ENCODE results near the gene COL2A1.
A peak's percentile ranks its signal among the peaks of the same experiment; 100 is the strongest.

DNA sequence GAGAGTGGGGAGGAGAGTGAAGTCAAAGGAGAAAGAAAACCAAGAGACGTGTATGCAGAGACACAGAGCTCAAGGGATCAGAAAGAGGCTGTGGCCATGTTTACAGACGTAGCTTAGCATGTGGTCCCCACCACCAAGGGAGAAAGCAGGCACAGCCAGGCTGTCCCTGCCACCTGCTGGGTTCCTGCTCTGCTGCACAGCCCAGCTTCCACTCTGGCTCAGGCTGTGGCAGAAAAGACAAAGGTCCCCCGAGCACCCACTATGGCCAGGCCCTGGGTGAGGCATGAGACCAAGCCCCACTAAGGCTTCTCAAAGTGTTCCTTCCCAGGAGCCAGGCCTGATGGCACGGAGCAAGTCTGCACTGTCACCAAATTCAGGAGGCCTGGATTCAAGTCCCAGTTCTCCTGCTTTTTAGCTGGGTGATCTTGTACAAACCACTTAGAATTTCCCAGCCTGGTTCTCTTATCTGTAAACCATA is 25.9 kb upstream of the COL2A1 start:
- TF ChIP-seq, protein P1, sequence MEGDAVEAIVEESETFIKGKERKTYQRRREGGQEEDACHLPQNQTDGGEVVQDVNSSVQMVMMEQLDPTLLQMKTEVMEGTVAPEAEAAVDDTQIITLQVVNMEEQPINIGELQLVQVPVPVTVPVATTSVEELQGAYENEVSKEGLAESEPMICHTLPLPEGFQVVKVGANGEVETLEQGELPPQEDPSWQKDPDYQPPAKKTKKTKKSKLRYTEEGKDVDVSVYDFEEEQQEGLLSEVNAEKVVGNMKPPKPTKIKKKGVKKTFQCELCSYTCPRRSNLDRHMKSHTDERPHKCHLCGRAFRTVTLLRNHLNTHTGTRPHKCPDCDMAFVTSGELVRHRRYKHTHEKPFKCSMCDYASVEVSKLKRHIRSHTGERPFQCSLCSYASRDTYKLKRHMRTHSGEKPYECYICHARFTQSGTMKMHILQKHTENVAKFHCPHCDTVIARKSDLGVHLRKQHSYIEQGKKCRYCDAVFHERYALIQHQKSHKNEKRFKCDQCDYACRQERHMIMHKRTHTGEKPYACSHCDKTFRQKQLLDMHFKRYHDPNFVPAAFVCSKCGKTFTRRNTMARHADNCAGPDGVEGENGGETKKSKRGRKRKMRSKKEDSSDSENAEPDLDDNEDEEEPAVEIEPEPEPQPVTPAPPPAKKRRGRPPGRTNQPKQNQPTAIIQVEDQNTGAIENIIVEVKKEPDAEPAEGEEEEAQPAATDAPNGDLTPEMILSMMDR (tag by site-specific recombination; IDR thresholded peaks at IDR 0.05) = peak; percentile 73; the same call in 1 of the 2 replicates
- no peak for TF ChIP-seq ZNF548 (tag by site-specific recombination; IDR thresholded peaks at IDR 0.05)
- TF ChIP-seq ZNF707 (tag by site-specific recombination; IDR thresholded peaks at IDR 0.05) = no peak
- TF ChIP-seq HOXA7 (CRISPR knock-in tag; IDR thresholded peaks at IDR 0.05; ENCODE audit: borderline replicate concordance) = no peak
- TF ChIP-seq ZNF274 (IDR thresholded peaks at IDR 0.05; ENCODE audit: low read length) = no peak
- TF ChIP-seq ZNF274 (tag by site-specific recombination; IDR thresholded peaks at IDR 0.05; ENCODE audit: borderline replicate concordance) = no peak
- no peak for TF ChIP-seq ZNF514 (tag by site-specific recombination; IDR thresholded peaks at IDR 0.05)

Data from HEK293 (cell line).